ENCODE results near the gene RNF114. TPM values are rescaled to one million over a fixed set of nuclear protein-coding genes. Genes with fewer than 3 reads are reported as not detected.

RNF114 gene, protein sequence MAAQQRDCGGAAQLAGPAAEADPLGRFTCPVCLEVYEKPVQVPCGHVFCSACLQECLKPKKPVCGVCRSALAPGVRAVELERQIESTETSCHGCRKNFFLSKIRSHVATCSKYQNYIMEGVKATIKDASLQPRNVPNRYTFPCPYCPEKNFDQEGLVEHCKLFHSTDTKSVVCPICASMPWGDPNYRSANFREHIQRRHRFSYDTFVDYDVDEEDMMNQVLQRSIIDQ
- 60.4 TPM for polyA plus RNA-seq (2013, experiment 1 of 2)
- 60.4 TPM for polyA plus RNA-seq (2013, experiment 2 of 2)

DNA sequence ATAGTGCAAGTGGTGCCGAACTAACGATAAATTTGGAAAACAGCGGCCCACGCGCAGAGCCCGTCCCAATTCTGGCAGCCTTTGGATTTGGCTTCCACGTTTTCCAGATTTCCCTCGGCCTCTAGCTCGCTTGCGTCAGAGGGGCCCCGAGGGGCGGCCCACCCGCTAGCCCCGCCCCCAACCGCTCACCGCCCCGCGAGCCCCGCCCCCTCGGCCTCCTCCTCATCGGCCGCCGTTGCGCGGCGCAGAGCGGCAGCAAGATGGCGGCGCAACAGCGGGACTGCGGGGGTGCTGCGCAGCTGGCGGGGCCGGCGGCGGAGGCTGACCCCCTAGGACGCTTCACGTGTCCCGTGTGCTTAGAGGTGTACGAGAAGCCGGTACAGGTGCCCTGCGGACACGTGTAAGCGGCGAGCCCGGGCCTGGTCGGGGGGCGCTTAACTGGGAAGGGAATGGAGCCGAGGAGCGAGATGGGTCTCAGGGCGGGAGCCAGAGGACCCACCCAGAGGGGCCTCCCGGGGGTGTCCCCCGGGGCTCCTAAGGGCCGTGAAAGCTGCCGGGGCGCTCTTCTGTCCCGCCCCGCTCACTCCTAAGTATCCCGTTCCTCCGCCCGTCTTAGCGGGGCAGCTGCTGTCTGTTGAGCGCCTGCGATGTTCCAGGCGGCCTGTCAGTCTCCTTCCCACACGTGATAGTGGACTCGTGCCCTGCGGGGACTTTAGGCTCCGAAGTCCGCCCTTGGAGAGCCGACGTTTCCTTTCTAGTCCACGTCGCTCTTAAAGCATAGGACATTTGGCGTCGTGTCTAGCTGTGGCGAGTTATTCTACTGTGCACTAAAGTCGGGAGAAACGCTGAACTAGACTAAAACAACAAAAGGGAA is at the start of gene RNF114:
Gene RNF114, plus strand, starts transcription at position 245 of the 874 bp plus-strand sequence. Its CDS starts 16 bp downstream, at position 261.
- no peak within 1 kb of the TSS for H4K8ac ChIP-seq (ENCODE audit: low read depth, low read length)
- H3K4ac ChIP-seq (ENCODE audit: low read depth, low read length): peak within 1 kb of the TSS; percentile 56
- H2BK5ac ChIP-seq (ENCODE audit: low read length): no peak within 1 kb of the TSS
- H3K23ac ChIP-seq (ENCODE audit: low read length): peak within 1 kb of the TSS; percentile 29
- no peak within 1 kb of the TSS for H4K5ac ChIP-seq (ENCODE audit: low read length)
- no peak within 1 kb of the TSS for H2AK5ac ChIP-seq (ENCODE audit: low read length)
- peak within 1 kb of the TSS; percentile 75 for H3K18ac ChIP-seq (ENCODE audit: low read length)
- DNase-seq: peak; percentile 91
- no peak within 1 kb of the TSS for H2BK15ac ChIP-seq (replicated peaks; ENCODE audit: low read depth)
- peaks cover 11% of the 10 kb centered on the region for H3K4me1 ChIP-seq (ENCODE audit: control insufficient read depth, low read depth, low read length)
- H3K79me1 ChIP-seq (ENCODE audit: low read length): peaks cover 12% of the 10 kb centered on the region
- H2BK120ac ChIP-seq (ENCODE audit: low read depth, low read length): no peak within 1 kb of the TSS
- peak within 1 kb of the TSS; percentile 84 for H3K4me2 ChIP-seq (ENCODE audit: low read length)
- H3K4me3 ChIP-seq (ENCODE audit: low read length): peak within 1 kb of the TSS; percentile 64
- H3K36me3 ChIP-seq (ENCODE audit: control insufficient read depth, insufficient read depth, low read length): peaks cover under 1% of the 10 kb centered on the region
- peak within 1 kb of the TSS; percentile 77 for H3K9ac ChIP-seq (ENCODE audit: low read length)
- peaks cover 44% of the 10 kb centered on the region for H3K79me2 ChIP-seq (ENCODE audit: control insufficient read depth, insufficient read depth, low read length)
- H3K27ac ChIP-seq (ENCODE audit: low read depth, low read length): no peak within 1 kb of the TSS
- WGBS (ENCODE audit: extremely low coverage, insufficient coverage, low lambda C conversion rate): no CpG with 5 or more reads among the region's 79 CpGs
- no peaks in the 10 kb centered on the region for H3K27me3 ChIP-seq (ENCODE audit: insufficient read depth, low read length, poor library complexity)
- peak within 1 kb of the TSS; percentile 85 for H3K56ac ChIP-seq (ENCODE audit: low read length)

DNA sequence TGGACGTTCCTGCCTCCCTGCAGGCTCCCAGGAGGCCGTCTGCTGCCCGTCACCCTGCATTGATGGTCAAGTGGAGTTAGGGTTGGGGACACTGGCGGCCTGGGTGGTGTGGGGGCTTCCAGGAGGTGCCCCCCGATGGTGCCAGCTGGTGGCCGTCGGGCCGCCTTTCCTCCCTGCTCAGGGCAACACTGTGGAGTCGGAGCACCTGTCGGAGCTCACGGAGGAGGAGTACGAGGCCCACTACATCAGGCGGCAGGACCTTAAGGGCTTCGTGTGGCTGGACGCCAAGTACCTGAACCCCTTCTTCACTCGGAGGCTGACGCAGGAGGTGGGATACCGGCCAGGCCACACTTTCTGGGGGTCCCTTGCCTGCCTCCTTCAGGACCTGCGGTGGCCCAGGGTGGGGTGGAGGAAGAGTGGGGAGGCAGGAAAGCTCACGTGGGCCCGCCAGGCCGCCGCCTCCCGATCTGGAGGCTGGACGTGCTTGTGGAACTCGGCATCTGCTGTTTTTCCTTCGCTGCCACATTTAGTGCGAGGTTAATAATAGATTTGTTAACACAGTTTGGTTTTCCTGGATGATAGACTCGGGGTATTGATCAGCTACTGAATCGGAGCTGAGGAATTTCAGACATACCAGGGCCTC is 49.5 kb upstream of the RNF114 start:
- WGBS (ENCODE audit: extremely low coverage, insufficient coverage, low lambda C conversion rate): no CpG with 5 or more reads among the region's 30 CpGs
- H3K27ac ChIP-seq (ENCODE audit: low read depth, low read length): no peak overlapping the region

DNA sequence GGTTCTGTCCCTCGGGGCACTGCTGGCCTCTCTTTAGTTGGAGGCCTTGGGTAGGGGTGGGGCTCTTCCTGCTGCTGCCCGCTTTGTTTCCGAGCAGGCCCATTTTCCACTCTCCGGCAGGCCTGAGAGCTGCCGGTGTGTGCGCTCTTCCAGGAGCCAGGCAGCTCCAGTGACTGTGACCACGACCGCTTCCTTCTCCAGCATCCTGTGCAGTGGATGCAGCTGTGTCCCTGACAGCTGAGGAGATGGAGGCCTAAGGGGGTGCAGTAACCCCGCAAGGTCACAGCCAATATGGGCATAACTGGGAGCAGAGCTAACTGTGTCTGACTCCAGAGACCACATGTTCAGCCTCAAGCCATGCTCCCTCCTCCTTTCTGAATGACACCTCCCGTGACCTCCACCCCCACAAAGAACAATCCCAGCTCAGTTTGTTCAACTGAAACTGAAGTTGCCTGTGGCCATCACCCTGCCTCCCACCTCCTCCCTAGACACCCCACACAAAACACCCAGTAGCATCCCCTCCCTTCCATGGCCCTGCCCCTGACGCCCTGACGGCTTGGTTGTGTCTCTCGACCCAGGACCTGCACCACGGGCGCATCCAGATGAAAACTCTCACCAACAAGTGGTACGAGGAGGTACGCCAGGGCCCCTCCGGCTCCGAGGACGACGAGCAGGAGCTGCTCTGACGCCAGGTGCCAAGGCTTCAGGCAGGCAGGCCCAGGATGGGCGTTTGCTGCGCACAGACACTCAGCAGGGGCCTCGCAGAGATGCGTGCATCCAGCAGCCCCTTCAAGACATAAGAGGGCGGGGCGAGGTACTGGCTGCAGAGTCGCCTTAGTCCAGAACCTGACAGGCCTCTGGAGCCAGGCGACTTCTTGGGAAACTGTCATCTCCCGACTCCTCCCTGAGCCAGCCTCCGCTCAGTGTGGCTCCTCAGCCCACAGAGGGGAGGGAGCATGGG is 48.7 kb upstream of the RNF114 start:
- no peaks in the 10 kb centered on the region for H3K79me1 ChIP-seq (ENCODE audit: low read length)
- no peak overlapping the region for H3K9ac ChIP-seq (ENCODE audit: low read length)
- H4K5ac ChIP-seq (ENCODE audit: low read length): no peak overlapping the region
- H3K4me2 ChIP-seq (ENCODE audit: low read length): no peak overlapping the region
- no peak overlapping the region for H2AK5ac ChIP-seq (ENCODE audit: low read length)
- H3K79me2 ChIP-seq (ENCODE audit: control insufficient read depth, insufficient read depth, low read length): no peaks in the 10 kb centered on the region
- no peak overlapping the region for H3K27ac ChIP-seq (ENCODE audit: low read depth, low read length)
- peaks cover 10% of the 10 kb centered on the region for H3K4me1 ChIP-seq (ENCODE audit: control insufficient read depth, low read depth, low read length)
- no peaks in the 10 kb centered on the region for H3K27me3 ChIP-seq (ENCODE audit: insufficient read depth, low read length, poor library complexity)
- H3K36me3 ChIP-seq (ENCODE audit: control insufficient read depth, insufficient read depth, low read length): no peaks in the 10 kb centered on the region
- H2BK5ac ChIP-seq (ENCODE audit: low read length): no peak overlapping the region
- H3K4ac ChIP-seq (ENCODE audit: low read depth, low read length): no peak overlapping the region
- DNase-seq: no peak
- no peak overlapping the region for H3K18ac ChIP-seq (ENCODE audit: low read length)
- no peak overlapping the region for H3K23ac ChIP-seq (ENCODE audit: low read length)
- no peak overlapping the region for H2BK120ac ChIP-seq (ENCODE audit: low read depth, low read length)
- H3K4me3 ChIP-seq (ENCODE audit: low read length): no peak overlapping the region
- no peak overlapping the region for H4K8ac ChIP-seq (ENCODE audit: low read depth, low read length)
- no peak overlapping the region for H2BK15ac ChIP-seq (replicated peaks; ENCODE audit: low read depth)
- no CpG with 5 or more reads among the region's 32 CpGs for WGBS (ENCODE audit: extremely low coverage, insufficient coverage, low lambda C conversion rate)
- no peak overlapping the region for H3K56ac ChIP-seq (ENCODE audit: low read length)

More for the DNA sequence above, 49.5 kb upstream of the RNF114 start:
- Histone ChIP-seq H4K5ac (ENCODE audit: low read length) (no peak overlapping the region), H2BK5ac (ENCODE audit: low read length) (no peak overlapping the region), H3K18ac (ENCODE audit: low read length) (no peak overlapping the region), H2BK15ac (replicated peaks; ENCODE audit: low read depth) (no peak overlapping the region), H3K36me3 (ENCODE audit: control insufficient read depth, insufficient read depth, low read length) (no peaks in the 10 kb centered on the region), H3K27me3 (ENCODE audit: insufficient read depth, low read length, poor library complexity) (no peaks in the 10 kb centered on the region), H4K8ac (ENCODE audit: low read depth, low read length) (no peak overlapping the region), H2AK5ac (ENCODE audit: low read length) (no peak overlapping the region), H2BK120ac (ENCODE audit: low read depth, low read length) (no peak overlapping the region), H3K4me2 (ENCODE audit: low read length) (no peak overlapping the region), H3K4ac (ENCODE audit: low read depth, low read length) (no peak overlapping the region), H3K4me3 (ENCODE audit: low read length) (no peak overlapping the region), H3K79me1 (ENCODE audit: low read length) (no peaks in the 10 kb centered on the region), H3K79me2 (ENCODE audit: control insufficient read depth, insufficient read depth, low read length) (no peaks in the 10 kb centered on the region), H3K9ac (ENCODE audit: low read length) (no peak overlapping the region), H3K56ac (ENCODE audit: low read length) (no peak overlapping the region), H3K23ac (ENCODE audit: low read length) (no peak overlapping the region), H3K4me1 (ENCODE audit: control insufficient read depth, low read depth, low read length) (peaks cover 10% of the 10 kb centered on the region)
- no peak for DNase-seq

DNA sequence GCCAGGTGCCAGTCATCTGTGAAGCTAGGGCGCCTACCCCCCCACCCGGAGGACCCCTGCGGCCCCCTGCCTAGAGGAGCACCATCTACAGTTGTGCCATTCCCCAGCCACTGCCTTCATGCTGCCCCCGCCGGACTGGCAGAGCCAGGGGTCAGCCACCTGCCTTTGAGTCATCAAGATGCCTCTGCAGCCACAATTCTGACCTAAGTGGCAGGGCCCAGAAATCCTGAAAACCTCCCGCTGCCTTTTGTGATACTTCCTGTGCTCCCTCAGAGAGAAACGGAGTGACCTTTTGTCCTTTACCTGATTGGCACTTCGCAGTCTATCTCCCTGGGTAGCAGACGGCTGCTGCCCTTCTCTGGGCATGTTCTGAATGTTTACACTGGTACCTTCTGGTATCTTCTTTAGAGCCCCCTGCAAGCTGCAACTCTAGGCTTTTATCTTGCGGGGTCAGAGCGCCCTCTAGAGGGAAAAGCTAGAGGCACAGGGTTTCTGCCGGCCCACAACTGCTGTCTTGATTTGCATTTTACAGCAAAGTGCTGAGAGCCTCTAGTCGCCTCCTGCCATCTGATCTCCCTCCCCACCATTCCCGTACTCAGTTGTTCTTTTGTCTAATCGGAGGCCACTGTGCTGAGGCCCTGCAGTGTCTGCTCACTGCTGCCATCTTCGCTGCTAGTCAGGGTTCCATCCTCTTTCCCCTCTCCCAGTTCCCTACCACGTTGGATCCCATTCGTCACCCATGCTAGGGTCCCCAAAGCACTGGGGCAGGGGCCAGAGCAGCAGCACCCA is 47.8 kb upstream of the RNF114 start:
- no peak overlapping the region for H3K9ac ChIP-seq (ENCODE audit: low read length)
- H3K23ac ChIP-seq (ENCODE audit: low read length): no peak overlapping the region
- H3K18ac ChIP-seq (ENCODE audit: low read length): no peak overlapping the region
- H3K79me1 ChIP-seq (ENCODE audit: low read length): no peaks in the 10 kb centered on the region
- peaks cover 10% of the 10 kb centered on the region for H3K4me1 ChIP-seq (ENCODE audit: control insufficient read depth, low read depth, low read length)
- no peak overlapping the region for H3K4ac ChIP-seq (ENCODE audit: low read depth, low read length)
- H2BK120ac ChIP-seq (ENCODE audit: low read depth, low read length): no peak overlapping the region
- peak overlapping the region; percentile 73 for H3K56ac ChIP-seq (ENCODE audit: low read length)
- no peaks in the 10 kb centered on the region for H3K79me2 ChIP-seq (ENCODE audit: control insufficient read depth, insufficient read depth, low read length)
- no peak overlapping the region for H4K5ac ChIP-seq (ENCODE audit: low read length)
- H3K27ac ChIP-seq (ENCODE audit: low read depth, low read length): no peak overlapping the region
- no CpG with 5 or more reads among the region's 18 CpGs for WGBS (ENCODE audit: extremely low coverage, insufficient coverage, low lambda C conversion rate)
- H4K8ac ChIP-seq (ENCODE audit: low read depth, low read length): no peak overlapping the region
- H2BK15ac ChIP-seq (replicated peaks; ENCODE audit: low read depth): no peak overlapping the region
- no peaks in the 10 kb centered on the region for H3K27me3 ChIP-seq (ENCODE audit: insufficient read depth, low read length, poor library complexity)
- no peak overlapping the region for H2BK5ac ChIP-seq (ENCODE audit: low read length)
- no peak overlapping the region for H2AK5ac ChIP-seq (ENCODE audit: low read length)
- peak; percentile 89 for DNase-seq
- H3K36me3 ChIP-seq (ENCODE audit: control insufficient read depth, insufficient read depth, low read length): no peaks in the 10 kb centered on the region
- no peak overlapping the region for H3K4me2 ChIP-seq (ENCODE audit: low read length)
- H3K4me3 ChIP-seq (ENCODE audit: low read length): no peak overlapping the region

Data from mesendoderm (in vitro differentiated cells).